Ascending aorta (tissue), 2 donors: Measurements from ENCODE around the gene DNAH2. TPM values are rescaled to one million over a fixed set of nuclear protein-coding genes. Genes with fewer than 3 reads are reported as not detected.

ENCODE experiments used
- DNase-seq, 2 donors: peaks; one replicate each; pipeline ENCODE4 v3.0.0-alpha.2; 2019; ENCODE audit warnings: low spot score in 2 of 2
- H3K27ac ChIP-seq, 2 donors: fragments of 200-600 bp; sonication (generic); one replicate each; pipeline ENCODE4 v1.5.1; 2016 to 2017; ENCODE audit warnings: mild to moderate bottlenecking in 1 of 2
- H3K27me3 ChIP-seq: fragments of 200-600 bp; sonication (generic); one replicate; pipeline ENCODE4 v1.5.1; 2017
- H3K36me3 ChIP-seq, 2 donors: fragments of 200-600 bp; sonication (generic); one replicate each; pipeline ENCODE4 v1.5.1; 2016
- H3K4me1 ChIP-seq, 2 donors: fragments of 200-600 bp; sonication (generic); one replicate each; pipeline ENCODE4 v1.5.1; 2016 to 2017; ENCODE audit warnings: mild to moderate bottlenecking in 1 of 2
- H3K4me3 ChIP-seq, 2 donors: fragments of 200-600 bp; sonication (generic); one replicate each; pipeline ENCODE4 v1.5.1; 2016 to 2017; ENCODE audit warnings: mild to moderate bottlenecking in 1 of 2
- H3K9me3 ChIP-seq, 2 donors: fragments of 200-600 bp; sonication (generic); one replicate each; pipeline ENCODE4 v1.5.1; 2016
- CTCF ChIP-seq, 3 experiments: fragments of 200-600 bp in 2 of 3; fragments of 450-650 bp in 1 of 3; sonication (generic) in 2 of 3; IDR thresholded peaks; one replicate each; pipeline ENCODE4 v1.5.1; 2016 to 2019; ENCODE audit warnings: antibody characterized with exemption in 3 of 3, mild to moderate bottlenecking in 1 of 3, moderate library complexity in 1 of 3
- intact Hi-C: fragments of 100-400 bp; cut with DNase I; formaldehyde crosslinking; loops from one replicate; pipeline ENCODE4 v1.15.1; 2023
- total RNA-seq: library from RNA; depleted of rRNA; stranded (reverse); fragments of >200 nt; gene quantifications from one replicate; pipeline ENCODE4 v1.1.0, GENCODE V29; 2016

The DNAH2 gene
- total RNA-seq, 1 donor from 2014 or later = 0.43 TPM

- H3K36me3 ChIP-seq = peaks cover 0 to under 1% of the 10 kb centered on the region in 2 donors
- TF ChIP-seq CTCF (IDR thresholded peaks at IDR 0.05) = no peak
- H3K4me3 ChIP-seq = no peak overlapping the region
- H3K27ac ChIP-seq = no peak overlapping the region
- intact Hi-C loops = no loop called here
- peaks cover 5% of the 10 kb centered on the region for H3K27me3 ChIP-seq
- DNase-seq = no peak
- H3K4me1 ChIP-seq = peaks cover 6 to 11% of the 10 kb centered on the region in 2 donors
- H3K9me3 ChIP-seq = no peaks in the 10 kb centered on the region
These were observed 9.4 kb upstream of the DNAH2 start for GRCh38 chr17:7707858-7708750.

GRCh38 chr17:7709031-7709430 lies 8.5 kb upstream of the DNAH2 start:
- Histone ChIP-seq H3K9me3 (no peaks in the 10 kb centered on the region), H3K27me3 (peaks cover 5% of the 10 kb centered on the region), H3K4me1 (peaks cover 6 to 11% of the 10 kb centered on the region in 2 donors), H3K36me3 (no peaks in the 10 kb centered on the region), H3K4me3 (no peak overlapping the region), H3K27ac (no peak overlapping the region)
- no peak for DNase-seq
- intact Hi-C loops = no loop called here
- TF ChIP-seq CTCF (IDR thresholded peaks at IDR 0.05) = no peak

GRCh38 chr17:7710301-7710700 lies 7.2 kb upstream of the DNAH2 start:
- Histone ChIP-seq H3K4me3 (no peak overlapping the region), H3K27ac (no peak overlapping the region), H3K4me1 (peaks cover under 1 to 2% of the 10 kb centered on the region in 2 donors), H3K36me3 (no peaks in the 10 kb centered on the region), H3K27me3 (peaks cover 1% of the 10 kb centered on the region), H3K9me3 (no peaks in the 10 kb centered on the region)
- no peak for TF ChIP-seq CTCF (IDR thresholded peaks at IDR 0.05)
- intact Hi-C loops = no loop called here
- DNase-seq = no peak

GRCh38 chr17:7711051-7711755 lies 6.3 kb upstream of the DNAH2 start:
- no peak for DNase-seq
- TF ChIP-seq CTCF (IDR thresholded peaks at IDR 0.05) = no peak
- intact Hi-C loops = no loop called here
- Histone ChIP-seq H3K9me3 (no peaks in the 10 kb centered on the region), H3K4me3 (no peak overlapping the region), H3K27ac (no peak overlapping the region), H3K27me3 (no peaks in the 10 kb centered on the region), H3K4me1 (no peaks in the 10 kb centered on the region), H3K36me3 (no peaks in the 10 kb centered on the region)

- no peak overlapping the region for H3K27ac ChIP-seq
- intact Hi-C loops = no loop called here
- H3K27me3 ChIP-seq = no peaks in the 10 kb centered on the region
- peaks cover 0 to 10% of the 10 kb centered on the region in 2 donors for H3K4me1 ChIP-seq
- no peak for DNase-seq
- no peak overlapping the region for H3K4me3 ChIP-seq
- H3K36me3 ChIP-seq = no peaks in the 10 kb centered on the region
- TF ChIP-seq CTCF (IDR thresholded peaks at IDR 0.05) = no peak
- no peaks in the 10 kb centered on the region for H3K9me3 ChIP-seq
These were observed 5.3 kb upstream of the DNAH2 start for GRCh38 chr17:7712111-7712771.
